Measurements from ENCODE around the gene TMEM52. TPM values are rescaled to one million over a fixed set of nuclear protein-coding genes. Genes with fewer than 3 reads are reported as not detected.

Gene TMEM52
- total RNA-seq, 1 experiment from 2014 or later = 9.6 TPM

- H3K23ac ChIP-seq (ENCODE audit: insufficient read length, low read depth, low read length) = no peak overlapping the region
- H2AK5ac ChIP-seq (ENCODE audit: insufficient read length, low read length) = no peak overlapping the region
- Mint-ChIP-seq H3K27me3 (ENCODE audit: low read depth) (no peaks in the 10 kb centered on the region; the same call in none of the 2 replicates), H3K4me1 (peaks cover 4 to 23% of the 10 kb centered on the region in 2 experiments), H3K4me3 (no peak overlapping the region; a peak in 1 of 5 replicates), H3K27ac (no peak overlapping the region), H3K36me3 (ENCODE audit: insufficient read depth in 1 of 3, low read depth in 3 of 3) (no peaks in the 10 kb centered on the region; a peak in 1 of 7 replicates), H3K9me3 (no peaks in the 10 kb centered on the region)
- H4K91ac ChIP-seq (ENCODE audit: insufficient read length, low read depth, low read length) = no peak overlapping the region
- no peak overlapping the region for H3K14ac ChIP-seq (ENCODE audit: insufficient read depth, low read length)
- H3K4me2 ChIP-seq (ENCODE audit: insufficient read depth, insufficient read length, low read length) = no peak overlapping the region
- H3K79me2 ChIP-seq (ENCODE audit: insufficient read depth, low read length) = no peaks in the 10 kb centered on the region
- no peaks in the 10 kb centered on the region for H3K4me1 ChIP-seq (ENCODE audit: insufficient read depth, low read length)
- H4K20me1 ChIP-seq (ENCODE audit: control insufficient read depth, insufficient read depth, insufficient read length) = no peaks in the 10 kb centered on the region
- H2AFZ ChIP-seq (ENCODE audit: low read length) = no peak overlapping the region
- H2BK12ac ChIP-seq (ENCODE audit: insufficient read length, low read depth, low read length) = no peak overlapping the region
- H2BK5ac ChIP-seq (ENCODE audit: insufficient read length, low read length) = no peak overlapping the region
- no peak overlapping the region for H2BK20ac ChIP-seq (ENCODE audit: low read depth, low read length, poor library complexity, severe bottlenecking)
- H3K79me1 ChIP-seq (ENCODE audit: insufficient read depth, low read depth, low read length, poor library complexity, severe bottlenecking) = no peaks in the 10 kb centered on the region
- H3K27me3 ChIP-seq (ENCODE audit: insufficient read depth, low read length) = no peaks in the 10 kb centered on the region
- no peak overlapping the region for H4K5ac ChIP-seq (ENCODE audit: insufficient read length, low read depth, low read length)
- H3K4ac ChIP-seq (ENCODE audit: low read depth, low read length) = no peak overlapping the region
- no peak overlapping the region for H2BK15ac ChIP-seq (ENCODE audit: low read depth, low read length)
- DNase-seq = peak; percentile 28
- H4K8ac ChIP-seq (replicated peaks; ENCODE audit: insufficient read length, low read depth, low read length) = no peak overlapping the region
- no peaks in the 10 kb centered on the region for H3K23me2 ChIP-seq (ENCODE audit: insufficient read length, low read depth, low read length, poor library complexity, severe bottlenecking)
- no peak overlapping the region for H3K9ac ChIP-seq (ENCODE audit: extremely low read depth, insufficient read length, low read length)
- no peak overlapping the region for H3T11ph ChIP-seq (ENCODE audit: low read length)
- WGBS (ENCODE audit: extremely low coverage, insufficient read length, low lambda C conversion rate) = no CpG with 5 or more reads among the region's 19 CpGs
- TF ChIP-seq CTCF (conservative IDR thresholded peaks at IDR 0.05) = no peak
- H3K56ac ChIP-seq (ENCODE audit: insufficient read length, low read depth, low read length) = no peak overlapping the region
- H2BK120ac ChIP-seq (ENCODE audit: low read depth, low read length, poor library complexity, severe bottlenecking) = no peak overlapping the region
- H3K9me3 ChIP-seq (ENCODE audit: control insufficient read depth, low read depth, low read length) = no peaks in the 10 kb centered on the region
- no peak overlapping the region for H3K18ac ChIP-seq (ENCODE audit: insufficient read length, low read depth, low read length)
- H3K27ac ChIP-seq (ENCODE audit: insufficient read length, low read depth, low read length) = no peak overlapping the region
Measured at GRCh38 chr1:1916851-1917251, 2.2 kb downstream of the TMEM52 start.

All from H9 (cell line).